ENCODE data around the gene SSTR5.

GRCh38 chr16:1042866-1043265, 29.7 kb upstream of the SSTR5 start:
- no peak for TF ChIP-seq CTCF (IDR thresholded peaks at IDR 0.05)
- no peak for TF ChIP-seq POLR2A (IDR thresholded peaks at IDR 0.05)
